ENCODE measurements around the gene TMEM139. TPM values are rescaled to one million over a fixed set of nuclear protein-coding genes. Genes with fewer than 3 reads are reported as not detected.

The TMEM139 gene
- total RNA-seq, 1 experiment from 2014 or later = 2.0 TPM

DNA sequence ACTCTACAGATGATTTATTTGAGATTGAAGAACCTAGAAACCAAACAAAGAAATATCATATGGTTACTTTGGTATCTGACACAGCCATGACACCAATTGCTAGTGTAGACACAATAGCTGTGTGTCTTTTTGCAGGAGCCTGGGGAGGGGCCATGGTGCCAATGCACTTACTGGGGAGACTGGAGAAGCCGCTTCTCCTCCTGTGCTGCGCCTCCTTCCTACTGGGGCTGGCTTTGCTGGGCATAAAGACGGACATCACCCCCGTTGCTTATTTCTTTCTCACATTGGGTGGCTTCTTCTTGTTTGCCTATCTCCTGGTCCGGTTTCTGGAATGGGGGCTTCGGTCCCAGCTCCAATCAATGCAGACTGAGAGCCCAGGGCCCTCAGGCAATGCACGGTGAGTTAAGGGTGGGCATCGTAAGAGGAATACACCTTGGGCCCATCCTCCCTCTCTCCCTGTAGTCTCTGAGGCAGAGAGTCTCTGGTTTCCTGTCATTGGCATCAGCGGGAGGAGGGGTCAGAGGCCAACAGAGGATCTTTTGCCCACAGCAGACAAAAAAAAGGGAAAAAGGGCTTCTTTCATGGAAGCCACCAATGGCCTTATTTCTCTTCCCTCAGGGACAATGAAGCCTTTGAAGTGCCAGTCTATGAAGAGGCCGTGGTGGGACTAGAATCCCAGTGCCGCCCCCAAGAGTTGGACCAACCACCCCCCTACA lies 1.2 kb downstream of the TMEM139 start:
- ChIA-PET CTCF (interaction anchor here (0.5 to 0.9 kb wide), 2 partner anchors 46 to 94 kb away, joined by 3 to 6 read pairs; no protein-coding TSS in a partner anchor), POLR2A (interaction anchor here (0.5 to 0.6 kb wide), 2 partner anchors 503 to 649 kb away, joined by 3 to 9 read pairs; no protein-coding TSS in a partner anchor)
- Histone ChIP-seq H3K27ac (ENCODE audit: low read length) (peak overlapping the region; percentile 67; the same call in 1 of the 2 replicates), H3K9me3 (ENCODE audit: control insufficient read depth, insufficient read depth, low read depth, low read length) (peaks cover 4% of the 10 kb centered on the region; the same call in 1 of the 2 replicates), H3K36me3 (ENCODE audit: control insufficient read depth, insufficient read depth, low read length) (peaks cover under 1% of the 10 kb centered on the region; the same call in 1 of the 2 replicates), H3K4me3 (ENCODE audit: low read depth in 2 of 2, low read length in 2 of 2) (no peak overlapping the region; a peak in 1 of 4 replicates), H3K4me1 (ENCODE audit: control insufficient read depth, insufficient read depth, low read length) (peaks cover 24% of the 10 kb centered on the region), H3K27me3 (ENCODE audit: control insufficient read depth, insufficient read depth, low read length) (no peaks in the 10 kb centered on the region)
- BruUV-seq (replicated peaks) = no TSS peak
- intact Hi-C loops (cut with micrococcal nuclease; ENCODE audit: unreplicated experiment) = no loop called here
- no peak for ATAC-seq
- TF ChIP-seq, protein P1, sequence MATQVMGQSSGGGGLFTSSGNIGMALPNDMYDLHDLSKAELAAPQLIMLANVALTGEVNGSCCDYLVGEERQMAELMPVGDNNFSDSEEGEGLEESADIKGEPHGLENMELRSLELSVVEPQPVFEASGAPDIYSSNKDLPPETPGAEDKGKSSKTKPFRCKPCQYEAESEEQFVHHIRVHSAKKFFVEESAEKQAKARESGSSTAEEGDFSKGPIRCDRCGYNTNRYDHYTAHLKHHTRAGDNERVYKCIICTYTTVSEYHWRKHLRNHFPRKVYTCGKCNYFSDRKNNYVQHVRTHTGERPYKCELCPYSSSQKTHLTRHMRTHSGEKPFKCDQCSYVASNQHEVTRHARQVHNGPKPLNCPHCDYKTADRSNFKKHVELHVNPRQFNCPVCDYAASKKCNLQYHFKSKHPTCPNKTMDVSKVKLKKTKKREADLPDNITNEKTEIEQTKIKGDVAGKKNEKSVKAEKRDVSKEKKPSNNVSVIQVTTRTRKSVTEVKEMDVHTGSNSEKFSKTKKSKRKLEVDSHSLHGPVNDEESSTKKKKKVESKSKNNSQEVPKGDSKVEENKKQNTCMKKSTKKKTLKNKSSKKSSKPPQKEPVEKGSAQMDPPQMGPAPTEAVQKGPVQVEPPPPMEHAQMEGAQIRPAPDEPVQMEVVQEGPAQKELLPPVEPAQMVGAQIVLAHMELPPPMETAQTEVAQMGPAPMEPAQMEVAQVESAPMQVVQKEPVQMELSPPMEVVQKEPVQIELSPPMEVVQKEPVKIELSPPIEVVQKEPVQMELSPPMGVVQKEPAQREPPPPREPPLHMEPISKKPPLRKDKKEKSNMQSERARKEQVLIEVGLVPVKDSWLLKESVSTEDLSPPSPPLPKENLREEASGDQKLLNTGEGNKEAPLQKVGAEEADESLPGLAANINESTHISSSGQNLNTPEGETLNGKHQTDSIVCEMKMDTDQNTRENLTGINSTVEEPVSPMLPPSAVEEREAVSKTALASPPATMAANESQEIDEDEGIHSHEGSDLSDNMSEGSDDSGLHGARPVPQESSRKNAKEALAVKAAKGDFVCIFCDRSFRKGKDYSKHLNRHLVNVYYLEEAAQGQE (IDR thresholded peaks at IDR 0.05; ENCODE audit: insufficient read depth in 1 of 2, low read depth in 2 of 2, low read length in 1 of 2) = no peak
- TF ChIP-seq, protein P2, sequence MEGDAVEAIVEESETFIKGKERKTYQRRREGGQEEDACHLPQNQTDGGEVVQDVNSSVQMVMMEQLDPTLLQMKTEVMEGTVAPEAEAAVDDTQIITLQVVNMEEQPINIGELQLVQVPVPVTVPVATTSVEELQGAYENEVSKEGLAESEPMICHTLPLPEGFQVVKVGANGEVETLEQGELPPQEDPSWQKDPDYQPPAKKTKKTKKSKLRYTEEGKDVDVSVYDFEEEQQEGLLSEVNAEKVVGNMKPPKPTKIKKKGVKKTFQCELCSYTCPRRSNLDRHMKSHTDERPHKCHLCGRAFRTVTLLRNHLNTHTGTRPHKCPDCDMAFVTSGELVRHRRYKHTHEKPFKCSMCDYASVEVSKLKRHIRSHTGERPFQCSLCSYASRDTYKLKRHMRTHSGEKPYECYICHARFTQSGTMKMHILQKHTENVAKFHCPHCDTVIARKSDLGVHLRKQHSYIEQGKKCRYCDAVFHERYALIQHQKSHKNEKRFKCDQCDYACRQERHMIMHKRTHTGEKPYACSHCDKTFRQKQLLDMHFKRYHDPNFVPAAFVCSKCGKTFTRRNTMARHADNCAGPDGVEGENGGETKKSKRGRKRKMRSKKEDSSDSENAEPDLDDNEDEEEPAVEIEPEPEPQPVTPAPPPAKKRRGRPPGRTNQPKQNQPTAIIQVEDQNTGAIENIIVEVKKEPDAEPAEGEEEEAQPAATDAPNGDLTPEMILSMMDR (IDR thresholded peaks at IDR 0.05) = no peak
- TF ChIP-seq TCF7L2 (IDR thresholded peaks at IDR 0.05; ENCODE audit: low read depth, low read length) (no peak), POLR2AphosphoS5 (IDR thresholded peaks at IDR 0.05; ENCODE audit: low read depth, low read length) (no peak), SIN3A (IDR thresholded peaks at IDR 0.05; ENCODE audit: borderline replicate concordance, insufficient read depth, low read depth, low read length) (no peak)
- DNase-seq (ENCODE audit: low read depth, low spot score) = no peak
- in situ Hi-C loops (cut with HindIII; ENCODE audit: low pct_unique_long_range_greater_than_20kb, low sequenced_read_pairs) = no loop called here

DNA sequence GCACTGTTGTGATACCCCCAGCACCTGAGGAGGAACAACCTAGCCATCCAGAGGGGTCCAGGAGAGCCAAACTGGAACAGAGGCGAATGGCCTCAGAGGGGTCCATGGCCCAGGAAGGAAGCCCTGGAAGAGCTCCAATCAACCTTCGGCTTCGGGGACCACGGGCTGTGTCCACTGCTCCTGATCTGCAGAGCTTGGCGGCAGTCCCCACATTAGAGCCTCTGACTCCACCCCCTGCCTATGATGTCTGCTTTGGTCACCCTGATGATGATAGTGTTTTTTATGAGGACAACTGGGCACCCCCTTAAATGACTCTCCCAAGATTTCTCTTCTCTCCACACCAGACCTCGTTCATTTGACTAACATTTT lies 1.7 kb downstream of the TMEM139 start:
- CTCF ChIA-PET = no interaction called here
- H3K4me3 ChIP-seq (ENCODE audit: low read depth in 2 of 2, low read length in 2 of 2) = no peak overlapping the region
- H3K4me1 ChIP-seq (ENCODE audit: control insufficient read depth, insufficient read depth, low read length) = peaks cover 24% of the 10 kb centered on the region

More for the DNA sequence above, 1.7 kb downstream of the TMEM139 start:
- ATAC-seq (no peak), DNase-seq (ENCODE audit: low read depth, low spot score) (no peak)
- intact Hi-C loops (cut with micrococcal nuclease; ENCODE audit: unreplicated experiment) = no loop called here
- Histone ChIP-seq H3K36me3 (ENCODE audit: control insufficient read depth, insufficient read depth, low read length) (peaks cover 5% of the 10 kb centered on the region; the same call in 1 of the 2 replicates), H3K9me3 (ENCODE audit: control insufficient read depth, insufficient read depth, low read depth, low read length) (peaks cover 4% of the 10 kb centered on the region; the same call in 1 of the 2 replicates), H3K27ac (ENCODE audit: low read length) (no peak overlapping the region), H3K27me3 (ENCODE audit: control insufficient read depth, insufficient read depth, low read length) (no peaks in the 10 kb centered on the region)
- TF ChIP-seq, protein P2 (IDR thresholded peaks at IDR 0.05) = no peak
- no peak for TF ChIP-seq POLR2AphosphoS5 (IDR thresholded peaks at IDR 0.05; ENCODE audit: low read depth, low read length)
- BruUV-seq (replicated peaks) = no TSS peak
- in situ Hi-C loops (cut with HindIII; ENCODE audit: low pct_unique_long_range_greater_than_20kb, low sequenced_read_pairs) = no loop called here
- POLR2A ChIA-PET = interaction anchor here (0.5 to 0.6 kb wide), 2 partner anchors 503 to 650 kb away, joined by 3 to 9 read pairs; no protein-coding TSS in a partner anchor
